Measurements from ENCODE around the gene NOP58.
"Not testable (repeated sequence)": the region's sequence is repeated elsewhere in the genome, so short reads cannot be mapped to it uniquely, and the experiment has no call there.

- not testable (repeated sequence) for TF ChIP-seq MXI1 (conservative IDR thresholded peaks at IDR 0.05; ENCODE audit: poor library complexity, severe bottlenecking); TAF1 (IDR thresholded peaks at IDR 0.05; ENCODE audit: low read depth); EZH2 (IDR thresholded peaks at IDR 0.05; ENCODE audit: borderline replicate concordance, insufficient read depth, low read length, poor library complexity, severe bottlenecking); POLR2AphosphoS5 (IDR thresholded peaks at IDR 0.05); EP300 (conservative IDR thresholded peaks at IDR 0.05; ENCODE audit: poor library complexity, severe bottlenecking)
- TF ChIP-seq, protein P1, sequence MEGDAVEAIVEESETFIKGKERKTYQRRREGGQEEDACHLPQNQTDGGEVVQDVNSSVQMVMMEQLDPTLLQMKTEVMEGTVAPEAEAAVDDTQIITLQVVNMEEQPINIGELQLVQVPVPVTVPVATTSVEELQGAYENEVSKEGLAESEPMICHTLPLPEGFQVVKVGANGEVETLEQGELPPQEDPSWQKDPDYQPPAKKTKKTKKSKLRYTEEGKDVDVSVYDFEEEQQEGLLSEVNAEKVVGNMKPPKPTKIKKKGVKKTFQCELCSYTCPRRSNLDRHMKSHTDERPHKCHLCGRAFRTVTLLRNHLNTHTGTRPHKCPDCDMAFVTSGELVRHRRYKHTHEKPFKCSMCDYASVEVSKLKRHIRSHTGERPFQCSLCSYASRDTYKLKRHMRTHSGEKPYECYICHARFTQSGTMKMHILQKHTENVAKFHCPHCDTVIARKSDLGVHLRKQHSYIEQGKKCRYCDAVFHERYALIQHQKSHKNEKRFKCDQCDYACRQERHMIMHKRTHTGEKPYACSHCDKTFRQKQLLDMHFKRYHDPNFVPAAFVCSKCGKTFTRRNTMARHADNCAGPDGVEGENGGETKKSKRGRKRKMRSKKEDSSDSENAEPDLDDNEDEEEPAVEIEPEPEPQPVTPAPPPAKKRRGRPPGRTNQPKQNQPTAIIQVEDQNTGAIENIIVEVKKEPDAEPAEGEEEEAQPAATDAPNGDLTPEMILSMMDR (IDR thresholded peaks at IDR 0.05; ENCODE audit: poor library complexity, severe bottlenecking): not testable (repeated sequence)
- TF ChIP-seq, protein P2, sequence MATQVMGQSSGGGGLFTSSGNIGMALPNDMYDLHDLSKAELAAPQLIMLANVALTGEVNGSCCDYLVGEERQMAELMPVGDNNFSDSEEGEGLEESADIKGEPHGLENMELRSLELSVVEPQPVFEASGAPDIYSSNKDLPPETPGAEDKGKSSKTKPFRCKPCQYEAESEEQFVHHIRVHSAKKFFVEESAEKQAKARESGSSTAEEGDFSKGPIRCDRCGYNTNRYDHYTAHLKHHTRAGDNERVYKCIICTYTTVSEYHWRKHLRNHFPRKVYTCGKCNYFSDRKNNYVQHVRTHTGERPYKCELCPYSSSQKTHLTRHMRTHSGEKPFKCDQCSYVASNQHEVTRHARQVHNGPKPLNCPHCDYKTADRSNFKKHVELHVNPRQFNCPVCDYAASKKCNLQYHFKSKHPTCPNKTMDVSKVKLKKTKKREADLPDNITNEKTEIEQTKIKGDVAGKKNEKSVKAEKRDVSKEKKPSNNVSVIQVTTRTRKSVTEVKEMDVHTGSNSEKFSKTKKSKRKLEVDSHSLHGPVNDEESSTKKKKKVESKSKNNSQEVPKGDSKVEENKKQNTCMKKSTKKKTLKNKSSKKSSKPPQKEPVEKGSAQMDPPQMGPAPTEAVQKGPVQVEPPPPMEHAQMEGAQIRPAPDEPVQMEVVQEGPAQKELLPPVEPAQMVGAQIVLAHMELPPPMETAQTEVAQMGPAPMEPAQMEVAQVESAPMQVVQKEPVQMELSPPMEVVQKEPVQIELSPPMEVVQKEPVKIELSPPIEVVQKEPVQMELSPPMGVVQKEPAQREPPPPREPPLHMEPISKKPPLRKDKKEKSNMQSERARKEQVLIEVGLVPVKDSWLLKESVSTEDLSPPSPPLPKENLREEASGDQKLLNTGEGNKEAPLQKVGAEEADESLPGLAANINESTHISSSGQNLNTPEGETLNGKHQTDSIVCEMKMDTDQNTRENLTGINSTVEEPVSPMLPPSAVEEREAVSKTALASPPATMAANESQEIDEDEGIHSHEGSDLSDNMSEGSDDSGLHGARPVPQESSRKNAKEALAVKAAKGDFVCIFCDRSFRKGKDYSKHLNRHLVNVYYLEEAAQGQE (IDR thresholded peaks at IDR 0.05; ENCODE audit: borderline replicate concordance): not testable (repeated sequence)
Measured at GRCh38 chr2:202320362-202320761, 54.8 kb downstream of the NOP58 start.
